ENCODE measurements around the gene PDGFRB. TPM values are rescaled to one million over a fixed set of nuclear protein-coding genes. Genes with fewer than 3 reads are reported as not detected.

Gene PDGFRB
- total RNA-seq, 1 experiment from 2014 or later: not detected

DNA sequence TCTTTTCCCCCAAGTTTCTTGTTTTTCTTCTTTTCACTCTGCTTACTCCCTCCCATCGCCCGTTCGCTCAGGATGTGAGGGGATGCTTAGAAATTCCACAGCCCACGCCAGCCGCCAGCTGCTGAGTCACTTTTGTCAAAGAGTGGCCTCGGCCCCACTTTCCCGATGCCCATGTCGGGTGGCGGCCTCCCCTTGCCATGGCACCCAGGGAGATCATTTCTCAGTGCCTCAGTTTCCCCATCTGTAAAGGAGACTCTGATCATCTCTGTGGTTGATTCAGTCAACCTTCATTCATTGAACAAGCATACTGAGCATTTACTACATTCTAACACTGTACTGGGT lies 353 bp upstream of the PDGFRB start:
- peaks cover 9% of the 10 kb centered on the region; the same call in 1 of the 2 replicates for H3K27me3 ChIP-seq (ENCODE audit: insufficient read depth, low read depth)
- no peaks in the 10 kb centered on the region for H3K36me3 ChIP-seq (ENCODE audit: low read depth)
- no peak overlapping the region for H3K4me2 ChIP-seq
- no peaks in the 10 kb centered on the region for H3K9me2 ChIP-seq (ENCODE audit: insufficient read depth)
- ChIA-PET POLR2A (ENCODE audit: unreplicated experiment) (no interaction called here), CTCF (no interaction called here)
- H3F3A ChIP-seq (ENCODE audit: insufficient read depth, low read depth): 0 out of 2 replicates have a peak, but pooled peaks cover 4% of the 10 kb centered on the region
- DNase-seq: no peak
- no peaks in the 10 kb centered on the region for H3K4me1 ChIP-seq (replicated peaks; ENCODE audit: insufficient read depth)
- no peaks in the 10 kb centered on the region for H4K20me1 ChIP-seq (ENCODE audit: insufficient read depth)
- TF ChIP-seq, protein P1, sequence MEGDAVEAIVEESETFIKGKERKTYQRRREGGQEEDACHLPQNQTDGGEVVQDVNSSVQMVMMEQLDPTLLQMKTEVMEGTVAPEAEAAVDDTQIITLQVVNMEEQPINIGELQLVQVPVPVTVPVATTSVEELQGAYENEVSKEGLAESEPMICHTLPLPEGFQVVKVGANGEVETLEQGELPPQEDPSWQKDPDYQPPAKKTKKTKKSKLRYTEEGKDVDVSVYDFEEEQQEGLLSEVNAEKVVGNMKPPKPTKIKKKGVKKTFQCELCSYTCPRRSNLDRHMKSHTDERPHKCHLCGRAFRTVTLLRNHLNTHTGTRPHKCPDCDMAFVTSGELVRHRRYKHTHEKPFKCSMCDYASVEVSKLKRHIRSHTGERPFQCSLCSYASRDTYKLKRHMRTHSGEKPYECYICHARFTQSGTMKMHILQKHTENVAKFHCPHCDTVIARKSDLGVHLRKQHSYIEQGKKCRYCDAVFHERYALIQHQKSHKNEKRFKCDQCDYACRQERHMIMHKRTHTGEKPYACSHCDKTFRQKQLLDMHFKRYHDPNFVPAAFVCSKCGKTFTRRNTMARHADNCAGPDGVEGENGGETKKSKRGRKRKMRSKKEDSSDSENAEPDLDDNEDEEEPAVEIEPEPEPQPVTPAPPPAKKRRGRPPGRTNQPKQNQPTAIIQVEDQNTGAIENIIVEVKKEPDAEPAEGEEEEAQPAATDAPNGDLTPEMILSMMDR (conservative IDR thresholded peaks at IDR 0.05): no peak
- TF ChIP-seq EZH2 (IDR thresholded peaks at IDR 0.05; ENCODE audit: low read depth): no peak
- H3K27ac ChIP-seq: no peak overlapping the region
- H3K79me2 ChIP-seq (ENCODE audit: low read depth): no peaks in the 10 kb centered on the region
- no peaks in the 10 kb centered on the region for H3K9me3 ChIP-seq (ENCODE audit: insufficient read depth, low read depth)
- intact Hi-C loops (cut with micrococcal nuclease; ENCODE audit: unreplicated experiment): no loop called here
- no peak overlapping the region for H2AFZ ChIP-seq
- H3K4me3 ChIP-seq: no peak overlapping the region
- no TSS peak for BruUV-seq (replicated peaks)

DNA sequence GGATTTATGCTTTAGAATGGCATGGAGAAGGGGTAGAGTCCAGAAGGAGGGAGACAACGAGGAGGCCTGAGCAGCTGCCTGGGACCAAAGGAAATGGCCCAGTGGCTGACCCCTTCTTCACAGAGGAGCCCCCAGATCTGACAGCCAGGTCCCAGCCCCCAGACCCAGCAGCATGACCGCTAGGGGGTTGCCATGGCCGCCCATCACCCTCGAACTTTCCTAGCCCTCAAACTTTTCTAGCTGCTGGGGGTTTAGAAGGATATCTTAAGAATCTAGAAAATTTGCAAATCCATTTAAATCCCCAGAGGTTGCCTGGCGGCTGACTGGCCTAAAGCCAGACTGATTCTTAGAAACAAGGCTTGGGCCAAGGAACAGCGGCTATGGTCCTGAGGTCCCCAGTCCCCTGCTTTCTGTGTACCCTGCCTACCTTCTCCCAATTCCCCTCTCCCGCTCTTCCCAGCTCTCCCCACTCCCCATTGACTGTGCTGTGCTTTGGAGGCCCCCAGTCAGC lies 972 bp downstream of the PDGFRB start:
- no peaks in the 10 kb centered on the region for H3K4me1 ChIP-seq (replicated peaks; ENCODE audit: insufficient read depth)
- no peaks in the 10 kb centered on the region for H3F3A ChIP-seq (ENCODE audit: insufficient read depth, low read depth)
- H4K20me1 ChIP-seq (ENCODE audit: insufficient read depth): no peaks in the 10 kb centered on the region
- no peaks in the 10 kb centered on the region for H3K79me2 ChIP-seq (ENCODE audit: low read depth)
- no peak overlapping the region for H3K4me2 ChIP-seq
- peaks cover 9% of the 10 kb centered on the region; the same call in 1 of the 2 replicates for H3K27me3 ChIP-seq (ENCODE audit: insufficient read depth, low read depth)
- no peaks in the 10 kb centered on the region for H3K9me3 ChIP-seq (ENCODE audit: insufficient read depth, low read depth)
- no peak overlapping the region for H3K4me3 ChIP-seq
- TF ChIP-seq EZH2 (IDR thresholded peaks at IDR 0.05; ENCODE audit: low read depth): no peak
- TF ChIP-seq, protein P1 (conservative IDR thresholded peaks at IDR 0.05): no peak
- ChIA-PET POLR2A (ENCODE audit: unreplicated experiment) (no interaction called here), CTCF (no interaction called here)
- BruUV-seq (replicated peaks): no TSS peak
- no peaks in the 10 kb centered on the region for H3K36me3 ChIP-seq (ENCODE audit: low read depth)
- no peak overlapping the region for H2AFZ ChIP-seq
- peak in 1 of 2 experiments; percentile 6 for DNase-seq
- no peak overlapping the region for H3K27ac ChIP-seq
- no peaks in the 10 kb centered on the region for H3K9me2 ChIP-seq (ENCODE audit: insufficient read depth)
- intact Hi-C loops (cut with micrococcal nuclease; ENCODE audit: unreplicated experiment): no loop called here

DNA sequence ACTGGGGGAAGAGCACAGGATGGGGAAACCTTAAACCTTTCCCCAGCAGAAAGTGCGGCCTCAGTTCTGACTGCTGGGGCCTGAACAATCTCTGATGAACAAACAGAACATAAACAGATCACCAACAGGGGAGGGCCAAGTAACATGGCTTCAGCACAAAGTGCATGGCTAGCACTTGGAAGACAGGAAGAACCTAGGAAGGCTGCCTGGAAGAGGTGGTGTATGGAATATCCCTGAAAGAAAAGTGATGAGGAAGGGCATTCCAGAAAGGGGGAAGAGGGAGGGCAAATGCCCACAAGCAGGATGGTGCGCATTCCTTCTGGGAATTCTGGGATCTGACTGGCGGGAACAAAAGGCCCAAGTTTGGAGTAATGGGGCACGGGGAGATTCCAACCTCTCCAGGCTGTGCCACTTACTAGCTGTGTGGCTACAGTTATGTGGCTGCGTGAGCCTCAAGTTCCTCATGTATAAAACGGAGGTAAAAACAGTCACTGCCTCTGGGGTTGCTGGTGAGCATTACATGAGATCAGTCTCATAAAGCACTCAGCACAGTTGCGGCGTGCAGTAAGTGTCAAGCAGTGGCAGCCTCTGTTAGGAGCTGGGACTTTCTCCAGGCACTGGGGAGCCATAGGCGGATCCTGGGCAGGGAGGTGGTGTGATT lies 1.6 kb downstream of the PDGFRB start:
- Histone ChIP-seq H3K27ac (no peak overlapping the region), H2AFZ (no peak overlapping the region), H3K79me2 (ENCODE audit: low read depth) (no peaks in the 10 kb centered on the region), H3K27me3 (ENCODE audit: insufficient read depth, low read depth) (peaks cover 9% of the 10 kb centered on the region; the same call in 1 of the 2 replicates), H3F3A (ENCODE audit: insufficient read depth, low read depth) (no peaks in the 10 kb centered on the region), H3K4me2 (no peak overlapping the region), H4K20me1 (ENCODE audit: insufficient read depth) (no peaks in the 10 kb centered on the region), H3K36me3 (ENCODE audit: low read depth) (no peaks in the 10 kb centered on the region), H3K4me1 (replicated peaks; ENCODE audit: insufficient read depth) (no peaks in the 10 kb centered on the region), H3K4me3 (no peak overlapping the region), H3K9me2 (ENCODE audit: insufficient read depth) (no peaks in the 10 kb centered on the region), H3K9me3 (ENCODE audit: insufficient read depth, low read depth) (no peaks in the 10 kb centered on the region)
- no peak for DNase-seq
- TF ChIP-seq, protein P1 (conservative IDR thresholded peaks at IDR 0.05): no peak
- TF ChIP-seq EZH2 (IDR thresholded peaks at IDR 0.05; ENCODE audit: low read depth): no peak
- ChIA-PET CTCF (no interaction called here), POLR2A (ENCODE audit: unreplicated experiment) (no interaction called here)
- no TSS peak for BruUV-seq (replicated peaks)
- intact Hi-C loops (cut with micrococcal nuclease; ENCODE audit: unreplicated experiment): no loop called here

All from PC-9 (cell line).